Smooth muscle cell (in vitro differentiated cells): ENCODE results near the gene MYLK. TPM values are rescaled to one million over a fixed set of nuclear protein-coding genes. Genes with fewer than 3 reads are reported as not detected.

Experiments
- DNase-seq: peaks from one replicate; lab custom pipeline; 2025; ENCODE audit not compliant: unreplicated experiment; lab: John Stamatoyannopoulos, UW
- H2AFZ ChIP-seq: fragments of 200-600 bp; sonication (generic); 2 replicates; pipeline ENCODE4 v1.6.0; 2016; ENCODE audit warnings: antibody characterized with exemption, low read depth, mild to moderate bottlenecking
- H3F3A ChIP-seq: fragments of 200-600 bp; sonication (generic); 2 replicates; pipeline ENCODE4 v1.6.0; 2017; ENCODE audit warnings: antibody characterized with exemption, low read depth
- H3K27ac ChIP-seq: fragments of 200-600 bp; sonication (generic); 2 replicates; pipeline ENCODE4 v1.5.1; 2016; ENCODE audit warnings: low read depth, mild to moderate bottlenecking
- H3K27me3 ChIP-seq: fragments of 200-600 bp; sonication (generic); 2 replicates; pipeline ENCODE4 v1.6.1; 2016; ENCODE audit warnings: low read depth, mild to moderate bottlenecking
- H3K36me3 ChIP-seq: fragments of 200-600 bp; sonication (generic); 2 replicates; pipeline ENCODE4 v1.5.1; 2016; ENCODE audit warnings: low read depth
- H3K4me1 ChIP-seq: fragments of 200-600 bp; sonication (generic); 2 replicates; pipeline ENCODE4 v1.5.1; 2016; ENCODE audit warnings: low read depth
- H3K4me2 ChIP-seq: fragments of 200-600 bp; sonication (generic); 2 replicates; pipeline ENCODE4 v1.6.0; 2016; ENCODE audit warnings: mild to moderate bottlenecking
- H3K4me3 ChIP-seq: fragments of 200-600 bp; sonication (generic); 2 replicates; pipeline ENCODE4 v1.5.1; 2016; ENCODE audit warnings: mild to moderate bottlenecking
- H3K79me2 ChIP-seq: fragments of 200-600 bp; sonication (generic); 2 replicates; pipeline ENCODE4 v1.6.0; 2016; ENCODE audit warnings: low read depth, mild to moderate bottlenecking
- H3K9ac ChIP-seq: fragments of 200-600 bp; sonication (generic); 2 replicates; pipeline ENCODE4 v1.6.0; 2016; ENCODE audit warnings: low read depth
- H3K9me3 ChIP-seq: fragments of 200-600 bp; sonication (generic); replicated peaks from 2 replicates; pipeline ENCODE4 v1.5.1; 2016; ENCODE audit warnings: low read depth
- H4K20me1 ChIP-seq: fragments of 200-600 bp; sonication (generic); 2 replicates; pipeline ENCODE4 v1.6.0; 2016; ENCODE audit warnings: low read depth
- WGBS: methylation state at CpG from one replicate; pipeline ENCODE4 v1.1.7; 2016; ENCODE audit warnings: low lambda C conversion rate; 5-methylcytosine and 5-hydroxymethylcytosine counted together
- polyA plus RNA-seq: library from polyadenylated mRNA; unstranded; fragments of >200 nt; fragmentation: Nextera tagmentation; extraction: Ambion mirVana; gene quantifications from 2 replicates; pipeline ENCODE4 v1.2.1, GENCODE V29; 2016
- total RNA-seq: library from RNA; depleted of rRNA; stranded (reverse); fragments of >200 nt; gene quantifications from 2 replicates; pipeline ENCODE4 v1.2.3, GENCODE V29; 2014
- TF ChIP-seq, protein P1 (sequence below): fragments of 200-600 bp; sonication (generic); IDR thresholded peaks from 2 replicates; pipeline ENCODE4 v1.5.1; 2017; ENCODE audit warnings: borderline replicate concordance, mild to moderate bottlenecking, antibody characterized with exemption; ENCODE audit not compliant: insufficient read depth, poor library complexity, severe bottlenecking

MYLK gene
- total and polyA plus RNA-seq, 2 experiments from 2014 or later: 13.6 to 25.5 TPM

DNA sequence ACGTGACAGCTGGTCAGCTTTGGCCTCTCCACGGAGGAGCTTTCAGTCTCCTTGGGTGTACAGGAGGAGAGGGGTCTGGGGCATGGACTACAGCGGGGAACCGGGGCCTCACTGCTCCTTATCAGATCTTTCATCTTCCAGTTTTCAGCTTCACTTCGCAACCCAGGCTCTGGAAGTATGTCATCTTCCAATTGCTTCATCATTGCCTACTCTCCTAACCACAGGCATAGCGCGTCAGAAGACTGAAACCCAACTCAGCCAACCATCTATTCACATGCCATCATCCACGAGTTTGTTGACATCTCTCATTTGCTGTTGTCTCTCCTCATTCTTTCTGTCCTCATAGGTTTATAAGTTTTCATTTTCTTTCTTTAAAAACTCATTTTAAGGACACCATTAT lies 119.5 kb downstream of the MYLK start:
- Histone ChIP-seq H3K36me3 (no peaks in the 10 kb centered on the region), H3K27ac (no peak overlapping the region), H3K9me3 (no peaks in the 10 kb centered on the region), H3K4me3 (no peak overlapping the region), H3K4me2 (no peak overlapping the region), H3F3A (no peaks in the 10 kb centered on the region), H2AFZ (no peak overlapping the region), H3K79me2 (no peaks in the 10 kb centered on the region), H3K4me1 (no peaks in the 10 kb centered on the region), H3K9ac (no peak overlapping the region), H3K27me3 (no peaks in the 10 kb centered on the region), H4K20me1 (no peaks in the 10 kb centered on the region)
- TF ChIP-seq, protein P1, sequence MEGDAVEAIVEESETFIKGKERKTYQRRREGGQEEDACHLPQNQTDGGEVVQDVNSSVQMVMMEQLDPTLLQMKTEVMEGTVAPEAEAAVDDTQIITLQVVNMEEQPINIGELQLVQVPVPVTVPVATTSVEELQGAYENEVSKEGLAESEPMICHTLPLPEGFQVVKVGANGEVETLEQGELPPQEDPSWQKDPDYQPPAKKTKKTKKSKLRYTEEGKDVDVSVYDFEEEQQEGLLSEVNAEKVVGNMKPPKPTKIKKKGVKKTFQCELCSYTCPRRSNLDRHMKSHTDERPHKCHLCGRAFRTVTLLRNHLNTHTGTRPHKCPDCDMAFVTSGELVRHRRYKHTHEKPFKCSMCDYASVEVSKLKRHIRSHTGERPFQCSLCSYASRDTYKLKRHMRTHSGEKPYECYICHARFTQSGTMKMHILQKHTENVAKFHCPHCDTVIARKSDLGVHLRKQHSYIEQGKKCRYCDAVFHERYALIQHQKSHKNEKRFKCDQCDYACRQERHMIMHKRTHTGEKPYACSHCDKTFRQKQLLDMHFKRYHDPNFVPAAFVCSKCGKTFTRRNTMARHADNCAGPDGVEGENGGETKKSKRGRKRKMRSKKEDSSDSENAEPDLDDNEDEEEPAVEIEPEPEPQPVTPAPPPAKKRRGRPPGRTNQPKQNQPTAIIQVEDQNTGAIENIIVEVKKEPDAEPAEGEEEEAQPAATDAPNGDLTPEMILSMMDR: no peak
- DNase-seq: no peak
- 91% methylated on average over 8 of the region's 8 CpGs for WGBS

DNA sequence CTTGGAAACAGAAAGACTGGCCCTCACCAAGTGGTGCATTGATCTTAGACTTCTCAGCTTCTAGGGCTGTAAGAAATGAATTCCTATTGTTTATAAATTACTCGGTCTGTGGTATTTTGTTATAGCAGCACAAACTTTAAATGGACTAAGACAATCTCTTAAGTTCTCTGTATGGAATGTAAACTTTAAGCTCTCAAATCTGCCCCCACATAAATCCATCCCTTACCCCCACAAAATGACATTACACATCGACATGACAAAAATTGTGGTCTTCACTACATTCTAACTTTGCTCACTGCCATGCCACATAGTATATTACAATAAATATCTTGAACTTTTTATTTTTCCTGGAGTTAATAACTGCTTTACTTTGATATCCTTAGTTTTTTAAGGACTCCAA lies 121.3 kb downstream of the MYLK start:
- no peaks in the 10 kb centered on the region for H3F3A ChIP-seq
- H3K4me2 ChIP-seq: peak overlapping the region; percentile 18
- H3K27me3 ChIP-seq: no peaks in the 10 kb centered on the region
- no peak overlapping the region for H3K27ac ChIP-seq
- H3K9ac ChIP-seq: no peak overlapping the region
- TF ChIP-seq, protein P1: no peak
- H4K20me1 ChIP-seq: no peaks in the 10 kb centered on the region
- no peaks in the 10 kb centered on the region for H3K9me3 ChIP-seq
- 60% methylated on average over 2 of the region's 2 CpGs for WGBS
- H3K4me3 ChIP-seq: no peak overlapping the region
- H2AFZ ChIP-seq: no peak overlapping the region
- no peak for DNase-seq
- H3K4me1 ChIP-seq: peaks cover 9% of the 10 kb centered on the region
- H3K36me3 ChIP-seq: no peaks in the 10 kb centered on the region
- no peaks in the 10 kb centered on the region for H3K79me2 ChIP-seq

DNA sequence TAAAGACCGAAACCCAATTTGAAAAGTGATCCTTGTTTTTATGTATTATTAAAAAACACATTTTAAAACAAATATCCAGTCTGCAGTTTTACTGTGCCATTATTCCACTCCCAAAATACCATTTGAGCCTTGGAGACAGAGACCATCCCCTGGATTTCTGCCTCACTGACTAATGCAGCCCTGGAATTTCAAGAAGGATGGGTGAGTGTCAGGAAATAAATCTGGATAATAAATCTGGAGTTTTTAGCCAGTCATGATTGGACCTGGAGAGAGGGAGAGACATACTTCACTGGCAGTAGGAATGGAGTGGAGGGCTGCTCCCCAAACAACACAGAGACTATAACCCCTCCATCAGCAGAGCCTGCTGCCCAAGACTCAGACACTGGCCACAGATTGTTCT lies 123.3 kb downstream of the MYLK start:
- no peaks in the 10 kb centered on the region for H4K20me1 ChIP-seq
- DNase-seq: no peak
- H3K4me1 ChIP-seq: peaks cover 22% of the 10 kb centered on the region
- TF ChIP-seq, protein P1: no peak
- no peaks in the 10 kb centered on the region for H3K36me3 ChIP-seq
- WGBS: 100% methylated on average over 1 of the region's 1 CpG
- no peaks in the 10 kb centered on the region for H3K9me3 ChIP-seq
- H3K9ac ChIP-seq: no peak overlapping the region
- H2AFZ ChIP-seq: no peak overlapping the region
- no peak overlapping the region for H3K27ac ChIP-seq
- no peaks in the 10 kb centered on the region for H3K79me2 ChIP-seq
- no peak overlapping the region for H3K4me2 ChIP-seq
- H3K4me3 ChIP-seq: no peak overlapping the region
- no peaks in the 10 kb centered on the region for H3F3A ChIP-seq
- no peaks in the 10 kb centered on the region for H3K27me3 ChIP-seq

DNA sequence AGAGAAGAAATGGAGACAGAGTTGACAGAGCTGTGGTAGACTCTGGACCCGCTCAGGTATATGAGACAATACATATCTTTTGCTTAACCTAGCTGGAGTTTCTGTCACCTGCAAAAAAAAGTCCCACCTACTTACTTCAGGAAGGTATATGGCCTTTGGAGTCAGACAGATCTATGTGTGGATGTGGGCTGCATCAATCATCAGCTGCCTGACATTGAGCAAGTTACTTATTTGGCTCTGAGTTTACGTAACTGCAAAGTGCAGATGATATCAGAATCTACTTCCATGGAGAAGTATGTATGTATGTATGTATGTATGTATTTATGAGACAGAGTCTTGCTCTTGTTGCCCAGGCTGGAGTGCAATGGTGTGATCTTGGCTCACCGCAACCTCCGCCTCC lies 124.3 kb downstream of the MYLK start:
- no peaks in the 10 kb centered on the region for H3K79me2 ChIP-seq
- H3K36me3 ChIP-seq: no peaks in the 10 kb centered on the region
- no peaks in the 10 kb centered on the region for H4K20me1 ChIP-seq
- no peaks in the 10 kb centered on the region for H3K27me3 ChIP-seq
- no peak overlapping the region for H3K4me3 ChIP-seq
- H2AFZ ChIP-seq: no peak overlapping the region
- no peak overlapping the region for H3K9ac ChIP-seq
- no peak for DNase-seq
- no peaks in the 10 kb centered on the region for H3F3A ChIP-seq
- TF ChIP-seq, protein P1: no peak
- H3K4me1 ChIP-seq: peaks cover 22% of the 10 kb centered on the region
- 93% methylated on average over 4 of the region's 4 CpGs for WGBS
- no peaks in the 10 kb centered on the region for H3K9me3 ChIP-seq
- no peak overlapping the region for H3K27ac ChIP-seq
- no peak overlapping the region for H3K4me2 ChIP-seq
